SK-N-MC (cell line): ENCODE measurements around the gene GPR155.

ENCODE experiments used
- EZH2 ChIP-seq: fragments of 200-600 bp; sonication (generic); IDR thresholded peaks from one replicate; pipeline ENCODE4 v1.6.1; 2017; ENCODE audit warnings: antibody characterized with exemption
- FOXP2 ChIP-seq: optimal IDR thresholded peaks from 2 replicates; pipeline ENCODE3; 2011; ENCODE audit warnings: mild to moderate bottlenecking, moderate library complexity; ENCODE audit not compliant: insufficient read depth; ENCODE audit errors: extremely low read length, control extremely low read depth
- POLR2AphosphoS5 ChIP-seq: IDR thresholded peaks from 2 replicates; pipeline ENCODE4 v1.6.1; 2012; ENCODE audit warnings: mild to moderate bottlenecking, low read depth, low read length, borderline replicate concordance

- TF ChIP-seq EZH2 (no peak), POLR2AphosphoS5 (no peak), FOXP2 (no peak)
Observed at GRCh38 chr2:174395969-174396630, 90.7 kb downstream of the GPR155 start.
